Neutrophil (primary cell): ENCODE measurements around the gene PTPRJ.

Source experiments
- H3K27ac ChIP-seq: fragments of 200-600 bp; sonication (generic); 2 replicates; pipeline ENCODE4 v1.5.1; 2016; ENCODE audit warnings: mild to moderate bottlenecking, moderate library complexity
- H3K27me3 ChIP-seq: fragments of 200-600 bp; sonication (generic); 2 replicates; pipeline ENCODE4 v1.6.0; 2016; ENCODE audit warnings: mild to moderate bottlenecking
- H3K36me3 ChIP-seq: fragments of 200-600 bp; sonication (generic); 2 replicates; pipeline ENCODE4 v1.5.1; 2017
- H3K4me1 ChIP-seq, 2 experiments: fragments of 200-600 bp in 1 of 2; sonication (generic) in 1 of 2; 1 replicate in 1 of 2; 2 replicates in 1 of 2; pipeline versions ENCODE4 v1.5.1 to v1.6.1; 2013 to 2016; ENCODE audit warnings: low read depth in 1 of 2, low read length in 1 of 2, mild to moderate bottlenecking in 1 of 2, moderate library complexity in 1 of 2; ENCODE audit not compliant: control insufficient read depth in 1 of 2, insufficient read depth in 1 of 2
- H3K4me3 ChIP-seq, 2 experiments: fragments of 200-600 bp in 1 of 2; sonication (generic) in 1 of 2; 1 replicate in 1 of 2; 2 replicates in 1 of 2; pipeline ENCODE4 v1.5.1; 2013 to 2016; ENCODE audit warnings: low read depth in 1 of 2, low read length in 1 of 2, mild to moderate bottlenecking in 1 of 2, moderate library complexity in 1 of 2
- H3K9me3 ChIP-seq: fragments of 200-600 bp; sonication (generic); 2 replicates; pipeline ENCODE4 v1.5.1; 2016
- CTCF ChIP-seq: fragments of 200-600 bp; sonication (generic); IDR thresholded peaks from 2 replicates; pipeline ENCODE4 v1.5.1; 2016; ENCODE audit warnings: antibody characterized with exemption

PTPRJ gene

GRCh38 chr11:48123254-48123875, 143.0 kb downstream of the PTPRJ start:
- H3K4me3 ChIP-seq, result no peak overlapping the region
- no peaks in the 10 kb centered on the region for H3K4me1 ChIP-seq
- H3K9me3 ChIP-seq, result no peaks in the 10 kb centered on the region
- no peaks in the 10 kb centered on the region for H3K27me3 ChIP-seq
- H3K36me3 ChIP-seq, result peaks cover 96% of the 10 kb centered on the region
- H3K27ac ChIP-seq, result no peak overlapping the region
- TF ChIP-seq CTCF, result no peak

GRCh38 chr11:48123934-48124755, 143.8 kb downstream of the PTPRJ start:
- no peaks in the 10 kb centered on the region for H3K27me3 ChIP-seq
- no peaks in the 10 kb centered on the region for H3K4me1 ChIP-seq
- no peak overlapping the region for H3K4me3 ChIP-seq
- no peaks in the 10 kb centered on the region for H3K9me3 ChIP-seq
- no peak overlapping the region for H3K27ac ChIP-seq
- H3K36me3 ChIP-seq, result peaks cover 97% of the 10 kb centered on the region
- TF ChIP-seq CTCF, result no peak

GRCh38 chr11:48124880-48125279, 144.5 kb downstream of the PTPRJ start:
- peaks cover 97% of the 10 kb centered on the region for H3K36me3 ChIP-seq
- no peak overlapping the region for H3K4me3 ChIP-seq
- TF ChIP-seq CTCF, result no peak
- peaks cover 0 to 6% of the 10 kb centered on the region in 2 experiments for H3K4me1 ChIP-seq
- H3K9me3 ChIP-seq, result no peaks in the 10 kb centered on the region
- no peaks in the 10 kb centered on the region for H3K27me3 ChIP-seq
- H3K27ac ChIP-seq, result no peak overlapping the region

- Histone ChIP-seq H3K27ac (no peak overlapping the region), H3K4me3 (no peak overlapping the region), H3K4me1 (peaks cover 0 to 7% of the 10 kb centered on the region in 2 experiments), H3K9me3 (no peaks in the 10 kb centered on the region), H3K27me3 (no peaks in the 10 kb centered on the region), H3K36me3 (peaks cover 99% of the 10 kb centered on the region)
- no peak for TF ChIP-seq CTCF
Observed at GRCh38 chr11:48125866-48126265, 145.5 kb downstream of the PTPRJ start.

- Histone ChIP-seq H3K27ac (no peak overlapping the region), H3K36me3 (peaks cover 99% of the 10 kb centered on the region), H3K9me3 (no peaks in the 10 kb centered on the region), H3K4me3 (no peak overlapping the region), H3K4me1 (peaks cover 0 to 7% of the 10 kb centered on the region in 2 experiments), H3K27me3 (no peaks in the 10 kb centered on the region)
- TF ChIP-seq CTCF, result no peak
Observed at GRCh38 chr11:48127521-48128183, 147.3 kb downstream of the PTPRJ start.
